Measurements from ENCODE around the gene ECI1.

The ECI1 gene

DNA sequence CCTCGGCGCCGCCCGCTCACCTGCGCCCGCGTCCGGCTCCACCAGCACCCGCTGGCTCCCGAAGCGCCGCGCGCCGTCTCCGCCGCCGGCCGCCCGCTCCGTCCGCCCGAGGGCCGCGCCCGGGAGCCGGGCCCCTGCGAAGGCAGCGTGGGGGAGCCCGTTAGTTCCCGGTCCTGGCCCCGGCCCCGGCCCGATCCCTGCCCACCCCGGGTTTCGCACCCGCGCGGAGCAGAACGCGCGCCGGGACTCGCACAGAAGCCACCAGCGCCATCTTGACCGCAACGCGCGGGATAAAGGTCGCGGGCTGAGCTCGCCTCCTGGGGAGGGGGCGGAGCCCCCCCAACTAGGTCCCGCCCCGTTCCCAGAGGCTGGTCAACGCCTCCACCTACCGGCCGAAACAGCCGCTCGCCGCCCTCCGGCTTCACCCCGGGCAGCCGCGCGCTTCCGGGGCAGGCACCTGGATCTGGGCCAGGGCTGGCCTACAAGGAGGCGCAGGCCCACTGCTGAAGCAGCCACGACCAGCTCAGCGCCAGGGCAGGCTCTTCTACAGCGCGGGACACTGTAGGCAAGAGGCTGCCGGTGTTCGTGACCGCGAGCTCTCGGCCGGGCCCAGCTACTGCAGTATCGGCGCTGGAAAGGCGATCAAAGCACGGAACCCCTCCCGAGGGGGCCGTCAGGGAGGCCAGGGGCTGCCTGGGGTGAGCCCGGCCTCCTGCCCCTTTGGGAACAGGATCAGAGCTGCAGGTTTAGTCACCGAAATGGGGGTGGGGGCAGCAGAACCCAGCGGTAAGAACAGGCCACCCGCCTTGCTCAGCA is at the start of gene ECI1:
Gene ECI1, minus strand, starts transcription at position 292 of the 816 bp plus-strand sequence. Its CDS starts 21 bp downstream, at position 271.
- Histone ChIP-seq H3K9ac (ENCODE audit: low read length) (peak within 1 kb of the TSS; percentile 88), H3K9me3 (ENCODE audit: control insufficient read depth, low read length) (no peaks in the 10 kb centered on the region), H3K4me3 (ENCODE audit: low read length) (peak within 1 kb of the TSS; percentile 87), H3K36me3 (ENCODE audit: control insufficient read depth, insufficient read depth, low read length, severe bottlenecking) (peaks cover 49% of the 10 kb centered on the region), H3K4me1 (ENCODE audit: control insufficient read depth, insufficient read depth, low read length) (peaks cover 12% of the 10 kb centered on the region), H3K27me3 (replicated peaks; ENCODE audit: control insufficient read depth, insufficient read depth, low read length) (no peaks in the 10 kb centered on the region)
- peak; percentile 98 for DNase-seq (ENCODE audit: low read depth)

- DNase-seq (ENCODE audit: low read depth) = no peak
- Histone ChIP-seq H3K36me3 (ENCODE audit: control insufficient read depth, insufficient read depth, low read length, severe bottlenecking) (no peaks in the 10 kb centered on the region), H3K4me3 (ENCODE audit: low read length) (no peak overlapping the region), H3K9ac (ENCODE audit: low read length) (no peak overlapping the region), H3K27me3 (replicated peaks; ENCODE audit: control insufficient read depth, insufficient read depth, low read length) (peaks cover 21% of the 10 kb centered on the region), H3K4me1 (ENCODE audit: control insufficient read depth, insufficient read depth, low read length) (no peaks in the 10 kb centered on the region), H3K9me3 (ENCODE audit: control insufficient read depth, low read length) (no peaks in the 10 kb centered on the region)
Measured at GRCh38 chr16:2299915-2300192, 48.5 kb upstream of the ECI1 start.

DNA sequence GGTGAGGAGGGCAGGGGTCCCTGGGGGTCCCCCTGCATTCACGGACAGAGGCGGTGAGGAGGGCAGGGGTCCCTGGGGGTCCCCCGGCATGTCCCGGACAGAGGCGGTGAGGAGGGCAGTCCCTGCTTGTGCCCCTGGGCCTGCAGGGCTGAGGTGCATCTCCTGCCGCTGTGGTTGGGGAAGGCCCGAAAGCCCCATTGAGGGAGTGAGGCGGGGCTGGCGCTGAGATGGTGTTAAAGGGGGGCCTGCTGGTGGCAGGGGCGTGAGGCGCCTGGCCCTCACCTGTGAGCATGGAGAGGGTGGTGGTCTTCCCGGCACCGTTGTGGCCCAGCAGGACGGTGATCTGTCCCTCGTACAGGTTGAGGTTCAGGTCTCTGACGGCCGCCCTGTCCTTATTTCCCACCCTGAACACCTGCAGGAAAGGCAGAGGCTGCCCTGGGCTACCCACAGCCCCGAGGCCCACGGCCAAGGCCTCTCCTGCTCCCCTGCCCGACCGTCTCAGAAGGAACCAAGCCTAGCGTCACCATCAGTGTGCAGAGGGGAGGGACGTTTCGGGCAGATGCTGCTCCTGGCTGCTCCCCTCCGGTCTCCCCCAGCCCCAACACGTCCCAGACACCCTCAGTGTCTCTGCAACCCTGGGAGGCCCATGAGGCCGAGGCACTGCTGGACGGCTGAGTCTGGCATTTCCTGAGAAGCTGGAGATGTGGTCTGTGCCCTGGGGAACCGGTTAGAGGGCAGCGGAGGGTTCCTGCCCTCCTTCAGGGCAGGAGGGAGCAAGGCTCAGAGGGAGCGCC is 47.9 kb upstream of the ECI1 start:
- no peaks in the 10 kb centered on the region for H3K9me3 ChIP-seq (ENCODE audit: control insufficient read depth, low read length)
- H3K36me3 ChIP-seq (ENCODE audit: control insufficient read depth, insufficient read depth, low read length, severe bottlenecking) = no peaks in the 10 kb centered on the region
- H3K4me1 ChIP-seq (ENCODE audit: control insufficient read depth, insufficient read depth, low read length) = no peaks in the 10 kb centered on the region
- H3K9ac ChIP-seq (ENCODE audit: low read length) = no peak overlapping the region
- DNase-seq (ENCODE audit: low read depth) = no peak
- peaks cover 21% of the 10 kb centered on the region for H3K27me3 ChIP-seq (replicated peaks; ENCODE audit: control insufficient read depth, insufficient read depth, low read length)
- no peak overlapping the region for H3K4me3 ChIP-seq (ENCODE audit: low read length)

- Histone ChIP-seq H3K36me3 (ENCODE audit: control insufficient read depth, insufficient read depth, low read length, severe bottlenecking) (no peaks in the 10 kb centered on the region), H3K9me3 (ENCODE audit: control insufficient read depth, low read length) (no peaks in the 10 kb centered on the region), H3K4me3 (ENCODE audit: low read length) (no peak overlapping the region), H3K4me1 (ENCODE audit: control insufficient read depth, insufficient read depth, low read length) (no peaks in the 10 kb centered on the region), H3K9ac (ENCODE audit: low read length) (no peak overlapping the region), H3K27me3 (replicated peaks; ENCODE audit: control insufficient read depth, insufficient read depth, low read length) (peaks cover 21% of the 10 kb centered on the region)
- DNase-seq (ENCODE audit: low read depth) = no peak
Measured at GRCh38 chr16:2298621-2299020, 47.2 kb upstream of the ECI1 start.

DNA sequence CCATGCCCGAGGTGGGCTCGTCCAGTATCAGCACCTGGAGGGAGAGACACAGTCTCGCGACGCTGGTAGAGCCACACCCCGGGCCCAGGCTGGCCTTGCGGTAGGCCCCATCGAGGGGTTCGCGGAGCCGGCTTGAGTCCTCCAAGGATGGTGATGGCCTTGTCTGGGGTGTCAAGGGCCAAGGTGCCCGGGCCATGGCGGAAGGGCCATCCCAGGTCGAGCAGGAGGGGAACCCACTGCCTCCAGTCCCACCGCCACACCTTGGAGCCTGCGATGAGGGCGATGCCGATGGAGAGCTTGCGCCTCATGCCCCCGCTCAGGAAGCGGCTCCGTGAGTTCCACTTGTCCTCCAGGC is 46.1 kb upstream of the ECI1 start:
- Histone ChIP-seq H3K4me3 (ENCODE audit: low read length) (no peak overlapping the region), H3K36me3 (ENCODE audit: control insufficient read depth, insufficient read depth, low read length, severe bottlenecking) (no peaks in the 10 kb centered on the region)

DNA sequence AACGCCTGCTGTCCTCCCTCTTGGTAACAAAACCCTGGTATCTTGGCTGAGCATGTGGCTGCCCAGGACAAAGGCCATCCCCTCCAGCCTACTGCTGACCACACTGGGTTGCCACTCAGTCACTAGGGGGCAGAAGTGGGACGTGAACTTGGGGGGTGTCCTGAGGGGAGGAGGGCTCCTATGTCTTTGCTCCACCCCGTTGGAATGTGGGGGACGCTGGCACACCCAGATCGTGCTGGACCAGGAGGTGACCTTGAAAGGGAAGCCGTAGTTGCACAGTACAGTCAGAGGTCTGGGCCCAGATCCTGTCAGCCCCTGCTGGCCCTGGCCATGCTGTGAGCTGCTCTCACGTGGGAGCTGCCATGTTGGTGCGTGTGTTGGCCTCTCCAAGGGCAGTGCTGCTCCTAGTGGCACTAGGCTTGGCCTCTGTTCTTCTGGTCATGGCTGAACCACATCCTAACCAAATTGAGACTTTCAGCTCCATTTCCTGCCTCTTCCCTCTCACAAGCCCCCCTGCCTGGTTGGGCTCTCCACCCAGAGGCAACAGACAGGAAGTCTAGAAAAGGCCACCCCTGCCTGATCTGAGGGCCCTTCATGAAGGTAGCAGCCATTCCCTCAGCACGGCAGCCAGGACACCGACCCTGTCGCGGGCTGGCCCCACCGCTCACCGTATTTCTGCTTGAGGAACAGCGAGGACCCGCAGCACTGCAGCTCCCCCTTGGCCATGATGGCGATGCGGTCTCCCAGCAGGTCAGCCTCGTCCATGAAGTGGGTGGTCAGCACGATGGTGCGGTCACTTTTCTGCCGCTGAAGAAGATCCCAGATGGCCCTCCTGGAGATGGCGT is 45.5 kb upstream of the ECI1 start:
- no peak overlapping the region for H3K4me3 ChIP-seq (ENCODE audit: low read length)
- H3K27me3 ChIP-seq (replicated peaks; ENCODE audit: control insufficient read depth, insufficient read depth, low read length) = peaks cover 21% of the 10 kb centered on the region
- H3K9me3 ChIP-seq (ENCODE audit: control insufficient read depth, low read length) = no peaks in the 10 kb centered on the region
- H3K4me1 ChIP-seq (ENCODE audit: control insufficient read depth, insufficient read depth, low read length) = no peaks in the 10 kb centered on the region
- DNase-seq (ENCODE audit: low read depth) = peak; percentile 48
- H3K36me3 ChIP-seq (ENCODE audit: control insufficient read depth, insufficient read depth, low read length, severe bottlenecking) = no peaks in the 10 kb centered on the region
- no peak overlapping the region for H3K9ac ChIP-seq (ENCODE audit: low read length)

More for the DNA sequence above, 46.1 kb upstream of the ECI1 start:
- peaks cover 21% of the 10 kb centered on the region for H3K27me3 ChIP-seq (replicated peaks; ENCODE audit: control insufficient read depth, insufficient read depth, low read length)
- no peak for DNase-seq (ENCODE audit: low read depth)
- H3K4me1 ChIP-seq (ENCODE audit: control insufficient read depth, insufficient read depth, low read length) = no peaks in the 10 kb centered on the region
- H3K9me3 ChIP-seq (ENCODE audit: control insufficient read depth, low read length) = no peaks in the 10 kb centered on the region
- H3K9ac ChIP-seq (ENCODE audit: low read length) = no peak overlapping the region

GRCh38 chr16:2295056-2295798 is 43.8 kb upstream of the ECI1 start:
- H3K27me3 ChIP-seq (replicated peaks; ENCODE audit: control insufficient read depth, insufficient read depth, low read length) = peaks cover 16% of the 10 kb centered on the region

DNA sequence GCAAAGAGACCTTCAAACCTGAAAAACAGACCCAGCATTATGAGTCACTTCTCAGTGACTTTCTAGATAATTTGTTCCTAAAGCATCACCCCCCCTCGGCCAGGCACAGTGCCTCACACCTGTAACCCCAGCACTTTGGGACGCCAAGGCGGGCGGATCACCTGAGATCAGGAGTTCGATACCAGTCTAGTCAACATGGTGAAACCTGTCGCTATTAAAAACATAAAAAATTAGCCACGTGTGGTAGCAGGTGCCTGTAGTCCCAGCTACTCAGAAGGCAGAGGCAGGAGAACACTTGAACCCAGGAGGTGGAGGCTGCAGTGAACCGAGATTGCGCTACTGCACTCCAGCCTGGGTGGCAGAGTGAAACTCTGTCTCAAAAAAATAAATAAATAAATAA is 40.8 kb upstream of the ECI1 start:
- Histone ChIP-seq H3K27me3 (replicated peaks; ENCODE audit: control insufficient read depth, insufficient read depth, low read length) (peaks cover 14% of the 10 kb centered on the region), H3K9ac (ENCODE audit: low read length) (no peak overlapping the region), H3K36me3 (ENCODE audit: control insufficient read depth, insufficient read depth, low read length, severe bottlenecking) (no peaks in the 10 kb centered on the region), H3K4me1 (ENCODE audit: control insufficient read depth, insufficient read depth, low read length) (no peaks in the 10 kb centered on the region), H3K9me3 (ENCODE audit: control insufficient read depth, low read length) (no peaks in the 10 kb centered on the region), H3K4me3 (ENCODE audit: low read length) (no peak overlapping the region)
- no peak for DNase-seq (ENCODE audit: low read depth)

More at GRCh38 chr16:2295056-2295798, 43.8 kb upstream of the ECI1 start:
- no peak for DNase-seq (ENCODE audit: low read depth)
- no peaks in the 10 kb centered on the region for H3K9me3 ChIP-seq (ENCODE audit: control insufficient read depth, low read length)
- H3K36me3 ChIP-seq (ENCODE audit: control insufficient read depth, insufficient read depth, low read length, severe bottlenecking) = no peaks in the 10 kb centered on the region
- no peaks in the 10 kb centered on the region for H3K4me1 ChIP-seq (ENCODE audit: control insufficient read depth, insufficient read depth, low read length)
- H3K4me3 ChIP-seq (ENCODE audit: low read length) = no peak overlapping the region
- no peak overlapping the region for H3K9ac ChIP-seq (ENCODE audit: low read length)

GRCh38 chr16:2289282-2289681 is 37.9 kb upstream of the ECI1 start:
- no peak for DNase-seq (ENCODE audit: low read depth)
- H3K9ac ChIP-seq (ENCODE audit: low read length) = no peak overlapping the region
- H3K36me3 ChIP-seq (ENCODE audit: control insufficient read depth, insufficient read depth, low read length, severe bottlenecking) = no peaks in the 10 kb centered on the region
- H3K4me1 ChIP-seq (ENCODE audit: control insufficient read depth, insufficient read depth, low read length) = no peaks in the 10 kb centered on the region
- H3K4me3 ChIP-seq (ENCODE audit: low read length) = no peak overlapping the region
- H3K27me3 ChIP-seq (replicated peaks; ENCODE audit: control insufficient read depth, insufficient read depth, low read length) = peaks cover 10% of the 10 kb centered on the region
- H3K9me3 ChIP-seq (ENCODE audit: control insufficient read depth, low read length) = no peaks in the 10 kb centered on the region

- Histone ChIP-seq H3K36me3 (ENCODE audit: control insufficient read depth, insufficient read depth, low read length, severe bottlenecking) (no peaks in the 10 kb centered on the region), H3K4me1 (ENCODE audit: control insufficient read depth, insufficient read depth, low read length) (no peaks in the 10 kb centered on the region), H3K4me3 (ENCODE audit: low read length) (no peak overlapping the region), H3K9ac (ENCODE audit: low read length) (no peak overlapping the region), H3K9me3 (ENCODE audit: control insufficient read depth, low read length) (no peaks in the 10 kb centered on the region), H3K27me3 (replicated peaks; ENCODE audit: control insufficient read depth, insufficient read depth, low read length) (peaks cover 12% of the 10 kb centered on the region)
- DNase-seq (ENCODE audit: low read depth) = no peak
Measured at GRCh38 chr16:2288726-2289125, 37.3 kb upstream of the ECI1 start.

Data from adipocyte (in vitro differentiated cells).